SU-DHL-6 (cell line): ENCODE data around the gene MGMT.

Source experiments
- H2AFZ ChIP-seq: fragments of 200-600 bp; sonication (generic); 2 replicates; pipeline ENCODE4 v1.6.1; 2014; ENCODE audit warnings: low read depth, mild to moderate bottlenecking, moderate library complexity, mixed read lengths, antibody characterized with exemption, low read length; ENCODE audit not compliant: severe bottlenecking
- H3F3A ChIP-seq: fragments of 200-600 bp; shearing (Covaris generic); 2 replicates; pipeline ENCODE4 v1.6.0; 2016; ENCODE audit warnings: antibody characterized with exemption, mild to moderate bottlenecking; ENCODE audit not compliant: insufficient read depth
- H3K27ac ChIP-seq: fragments of 200-600 bp; sonication (generic); 2 replicates; pipeline ENCODE4 v1.5.1; 2016; ENCODE audit warnings: low read depth, mild to moderate bottlenecking, low read length, moderate library complexity, mixed read lengths
- H3K27me3 ChIP-seq: fragments of 200-600 bp; sonication (generic), shearing (Covaris generic); 2 replicates; pipeline ENCODE4 v1.6.0; 2014; ENCODE audit warnings: mild to moderate bottlenecking, low read length
- H3K36me3 ChIP-seq: fragments of 200-600 bp; sonication (generic); 2 replicates; pipeline ENCODE4 v1.6.1; 2014; ENCODE audit warnings: mild to moderate bottlenecking, low read length, mixed read lengths
- H3K4me2 ChIP-seq: fragments of 300-600, 200-600 bp; shearing (Covaris generic), sonication (generic); 2 replicates; pipeline ENCODE4 v1.6.0; 2014; ENCODE audit warnings: low read length, low read depth, mild to moderate bottlenecking; ENCODE audit not compliant: poor library complexity, severe bottlenecking
- H3K4me3 ChIP-seq: fragments of 200-600 bp; sonication (generic); 2 replicates; pipeline ENCODE4 v1.5.1; 2014; ENCODE audit warnings: antibody characterized with exemption, low read length, mild to moderate bottlenecking, mixed read lengths; ENCODE audit not compliant: insufficient read depth, poor library complexity, severe bottlenecking
- H3K79me2 ChIP-seq: fragments of 200-600 bp; sonication (generic); 2 replicates; pipeline ENCODE4 v1.6.1; 2014; ENCODE audit warnings: mild to moderate bottlenecking, low read length, moderate library complexity; ENCODE audit not compliant: insufficient read depth
- H3K9ac ChIP-seq: fragments of 200-600 bp; sonication (generic); 2 replicates; pipeline ENCODE4 v1.7.0; 2014; ENCODE audit warnings: mild to moderate bottlenecking, low read length
- H3K9me2 ChIP-seq: fragments of 200-600 bp; sonication (generic); replicated peaks from 2 replicates; pipeline ENCODE4 v1.6.1; 2014; ENCODE audit warnings: low read length; ENCODE audit not compliant: insufficient read depth
- H3K9me3 ChIP-seq: fragments of 200-600 bp; sonication (generic); 2 replicates; pipeline ENCODE4 v1.6.1; 2014; ENCODE audit warnings: low read length, mixed read lengths; ENCODE audit not compliant: insufficient read depth
- H4K20me1 ChIP-seq: fragments of 200-600 bp; sonication (generic); 2 replicates; pipeline ENCODE4 v1.6.1; 2014; ENCODE audit warnings: low read depth, mild to moderate bottlenecking, antibody characterized with exemption, low read length, moderate library complexity, mixed read lengths
- CTCF ChIP-seq: fragments of 200-600 bp; sonication (generic); IDR thresholded peaks from one replicate; pipeline ENCODE4 v1.5.1; 2017; ENCODE audit warnings: antibody characterized with exemption, mild to moderate bottlenecking, low read length, moderate library complexity; ENCODE audit not compliant: insufficient read depth, poor library complexity, severe bottlenecking
- EZH2phosphoT487 ChIP-seq: fragments of 200-600 bp; sonication (generic), shearing (Covaris generic); conservative IDR thresholded peaks from 2 replicates; pipeline ENCODE4 v1.6.1; 2018; ENCODE audit warnings: mild to moderate bottlenecking, antibody characterized with exemption, low read length, moderate library complexity, mixed read lengths

MGMT gene

GRCh38 chr10:129509155-129509554 is 42.1 kb downstream of the MGMT start:
- no peak for TF ChIP-seq CTCF
- TF ChIP-seq EZH2phosphoT487 = no peak
- Histone ChIP-seq H3K9ac (no peak overlapping the region), H3K9me2 (no peaks in the 10 kb centered on the region), H3K36me3 (no peaks in the 10 kb centered on the region), H3K4me3 (no peak overlapping the region), H2AFZ (no peak overlapping the region), H3K27ac (no peak overlapping the region), H3F3A (no peaks in the 10 kb centered on the region), H3K4me2 (no peak overlapping the region), H3K27me3 (no peaks in the 10 kb centered on the region), H4K20me1 (no peaks in the 10 kb centered on the region), H3K79me2 (no peaks in the 10 kb centered on the region), H3K9me3 (no peaks in the 10 kb centered on the region)

DNA sequence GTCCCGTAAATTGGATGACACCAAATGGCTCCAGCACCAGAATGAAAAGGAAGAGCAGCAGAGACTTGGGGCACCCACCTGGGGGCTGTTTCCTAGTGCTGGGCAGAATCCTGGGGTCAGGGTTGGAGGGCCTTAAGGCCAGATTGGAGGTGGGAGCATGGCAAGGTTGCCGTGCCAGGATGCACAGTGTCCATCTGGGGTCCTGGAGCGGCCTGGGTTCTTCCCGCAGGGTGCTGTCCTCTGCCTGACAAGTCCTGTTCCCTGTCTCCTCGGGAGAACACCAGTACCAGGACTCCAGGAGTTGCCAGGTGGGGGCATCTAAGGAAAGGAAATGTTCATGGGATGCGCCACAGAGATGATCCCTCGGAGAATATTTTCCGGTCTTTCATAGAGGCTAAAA is 42.8 kb downstream of the MGMT start:
- Histone ChIP-seq H3F3A (no peaks in the 10 kb centered on the region), H3K36me3 (no peaks in the 10 kb centered on the region), H3K4me3 (no peak overlapping the region), H3K27ac (no peak overlapping the region), H2AFZ (no peak overlapping the region), H3K9ac (no peak overlapping the region), H3K79me2 (no peaks in the 10 kb centered on the region), H4K20me1 (no peaks in the 10 kb centered on the region), H3K9me2 (no peaks in the 10 kb centered on the region), H3K4me2 (no peak overlapping the region), H3K27me3 (no peaks in the 10 kb centered on the region), H3K9me3 (no peaks in the 10 kb centered on the region)
- TF ChIP-seq CTCF (no peak), EZH2phosphoT487 (no peak)

DNA sequence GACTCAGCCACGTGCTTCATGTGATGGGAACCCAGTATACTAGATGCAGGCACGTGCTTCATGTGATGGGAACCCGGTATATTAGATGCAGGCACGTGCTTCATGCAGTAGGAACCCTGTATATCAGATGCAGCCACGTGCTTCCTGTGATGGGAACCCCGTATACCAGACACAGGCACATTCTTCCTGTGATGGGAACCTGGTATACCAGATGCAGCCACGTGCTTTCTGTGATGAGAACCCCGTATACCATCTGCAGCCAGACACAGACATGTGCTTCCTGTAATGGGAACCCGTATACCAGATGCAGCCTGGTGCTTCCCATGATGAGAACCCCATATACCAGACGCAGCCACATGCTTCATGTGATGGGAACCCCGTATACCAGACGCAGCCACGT is 44.0 kb downstream of the MGMT start:
- no peaks in the 10 kb centered on the region for H3K79me2 ChIP-seq
- H3K27me3 ChIP-seq = no peaks in the 10 kb centered on the region

More for the DNA sequence above, 44.0 kb downstream of the MGMT start:
- H3K9me3 ChIP-seq = no peaks in the 10 kb centered on the region
- no peak overlapping the region for H3K4me3 ChIP-seq
- no peaks in the 10 kb centered on the region for H4K20me1 ChIP-seq
- H3K36me3 ChIP-seq = no peaks in the 10 kb centered on the region
- no peaks in the 10 kb centered on the region for H3F3A ChIP-seq
- no peaks in the 10 kb centered on the region for H3K9me2 ChIP-seq
- H3K9ac ChIP-seq = no peak overlapping the region
- no peak overlapping the region for H3K27ac ChIP-seq
- TF ChIP-seq CTCF = no peak
- no peak for TF ChIP-seq EZH2phosphoT487
- H3K4me2 ChIP-seq = no peak overlapping the region
- no peak overlapping the region for H2AFZ ChIP-seq
